ENCODE results near the gene ABHD12.

GRCh38 chr20:25310921-25311728, 79.5 kb downstream of the ABHD12 start:
- TF ChIP-seq CTCF (IDR thresholded peaks at IDR 0.05): no peak
- TF ChIP-seq POLR2A (IDR thresholded peaks at IDR 0.05): no peak
